Fibroblast of pulmonary artery (primary cell): ENCODE data around the gene FZD10.

ENCODE experiments used
- DNase-seq: peaks from one replicate; pipeline ENCODE4 v3.0.0-alpha.2; 2010; ENCODE audit warnings: low read depth
- H3K4me3 ChIP-seq: replicated peaks from 2 replicates; pipeline ENCODE4 v1.5.1; 2011; ENCODE audit warnings: low read depth, mild to moderate bottlenecking, control low read depth, low read length, moderate library complexity
- CTCF ChIP-seq: IDR thresholded peaks from 2 replicates; pipeline ENCODE4 v1.5.1; 2011; ENCODE audit warnings: mild to moderate bottlenecking, control low read depth, low read length, inconsistent platforms; ENCODE audit errors: missing control alignments

The FZD10 gene

GRCh38 chr12:130138478-130138877, 23.8 kb upstream of the FZD10 start:
- no peak overlapping the region for H3K4me3 ChIP-seq
- TF ChIP-seq CTCF = no peak
- no peak for DNase-seq

DNA sequence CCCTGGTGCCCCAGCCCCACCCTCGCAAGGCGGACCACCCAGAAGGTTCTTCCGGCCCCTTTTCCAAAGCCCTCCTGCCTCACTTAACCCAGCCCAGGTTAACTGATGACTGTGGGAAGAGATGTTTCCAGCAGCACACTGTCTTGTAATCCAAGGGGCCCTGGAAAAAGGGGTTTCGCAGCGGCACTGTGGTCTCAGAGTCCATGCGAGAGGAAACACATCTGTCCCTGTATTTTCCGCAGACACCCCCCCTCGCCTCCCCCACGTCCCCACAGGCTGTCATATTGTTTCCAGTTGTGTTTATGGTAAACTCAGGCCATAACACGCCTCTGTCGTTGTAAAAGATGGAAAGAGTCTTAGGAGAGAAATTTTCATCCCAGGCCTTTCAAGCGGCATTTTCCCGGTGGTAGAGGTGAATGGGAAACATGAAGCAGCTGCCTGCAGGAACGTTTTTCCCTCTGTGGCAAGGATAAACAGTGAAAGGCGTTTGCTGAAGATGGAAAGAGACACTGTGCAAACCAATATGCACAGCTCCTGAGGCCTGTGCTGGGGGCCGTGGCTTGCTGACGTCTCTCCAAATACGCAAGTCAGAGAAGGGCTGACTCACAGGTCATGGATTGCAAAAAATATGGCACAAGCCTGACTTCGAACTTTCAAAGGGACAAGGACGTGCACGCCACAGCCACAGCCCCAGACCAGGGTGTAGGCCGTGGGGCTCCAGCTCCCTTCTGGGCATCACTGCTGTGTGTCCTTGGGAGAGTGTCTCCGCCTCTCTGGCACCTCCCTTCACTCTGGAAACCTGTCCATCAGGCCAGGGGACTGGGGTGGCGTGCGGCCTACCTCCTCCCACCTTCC, 22.5 kb upstream of the FZD10 start:
- TF ChIP-seq CTCF = no peak
- H3K4me3 ChIP-seq = no peak overlapping the region
- no peak for DNase-seq

GRCh38 chr12:130141105-130141504, 21.2 kb upstream of the FZD10 start:
- TF ChIP-seq CTCF = no peak
- H3K4me3 ChIP-seq = no peak overlapping the region
- DNase-seq = no peak

GRCh38 chr12:130141901-130142683, 20.2 kb upstream of the FZD10 start:
- no peak for DNase-seq
- TF ChIP-seq CTCF = no peak
- H3K4me3 ChIP-seq = no peak overlapping the region

GRCh38 chr12:130142736-130143135, 19.5 kb upstream of the FZD10 start:
- TF ChIP-seq CTCF = no peak
- H3K4me3 ChIP-seq = no peak overlapping the region
- DNase-seq = no peak

GRCh38 chr12:130143136-130143535, 19.1 kb upstream of the FZD10 start:
- DNase-seq = no peak
- H3K4me3 ChIP-seq = no peak overlapping the region
- no peak for TF ChIP-seq CTCF

DNA sequence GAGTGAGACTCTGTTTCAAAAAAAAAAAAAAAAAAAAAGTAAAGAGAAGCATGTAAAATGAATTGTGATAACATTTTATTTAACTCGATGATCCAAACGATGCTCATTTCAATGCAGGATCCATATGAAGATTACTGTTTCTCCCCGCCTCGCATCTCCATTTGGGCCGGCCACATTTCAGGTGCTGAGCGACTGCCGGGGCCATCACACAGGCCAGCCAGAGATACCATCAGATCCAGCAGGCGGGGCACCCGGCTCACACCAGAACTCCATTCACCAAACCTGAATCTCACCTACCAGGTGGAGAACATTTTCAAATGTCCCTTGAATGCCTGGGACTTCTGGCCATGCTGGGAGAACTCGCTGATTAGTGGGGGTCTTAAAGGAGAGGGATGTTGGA, 18.0 kb upstream of the FZD10 start:
- no peak overlapping the region for H3K4me3 ChIP-seq
- no peak for TF ChIP-seq CTCF
- no peak for DNase-seq
